ENCODE results near the gene TXN2. TPM values are rescaled to one million over a fixed set of nuclear protein-coding genes. Genes with fewer than 3 reads are reported as not detected.

Gene TXN2
- total and polyA plus RNA-seq, 2 donors (not counting 1 experiment from before 2014, with no cell fraction given): 39.6 to 54.6 TPM

GRCh38 chr22:36460202-36460601 is 21.2 kb downstream of the TXN2 start:
- no peaks in the 10 kb centered on the region for H3K27me3 Mint-ChIP-seq
- H3K4me3 ChIP-seq (ENCODE audit: control extremely low read depth in 1 of 5, extremely low read depth in 1 of 5, insufficient read depth in 1 of 5, low read depth in 2 of 5, low read length in 4 of 5): no peak overlapping the region
- no peak overlapping the region for H3K27ac Mint-ChIP-seq
- no peaks in the 10 kb centered on the region for H3K79me2 ChIP-seq (ENCODE audit: control insufficient read depth, insufficient read depth, low read length)
- H3K4me3 Mint-ChIP-seq: no peak overlapping the region
- TF ChIP-seq CTCF (IDR thresholded peaks at IDR 0.05) (no peak), EZH2 (IDR thresholded peaks at IDR 0.05; ENCODE audit: borderline replicate concordance, insufficient read depth, low read depth, low read length, poor library complexity, severe bottlenecking) (no peak)
- H3K9ac ChIP-seq (ENCODE audit: low read length): no peak overlapping the region
- intact Hi-C loops (cut with micrococcal nuclease): no loop called here
- H3K27me3 ChIP-seq (replicated peaks in 1 of 4; ENCODE audit: control extremely low read depth in 1 of 4, control insufficient read depth in 3 of 4, insufficient read depth in 4 of 4, low read length in 3 of 4): no peaks in the 10 kb centered on the region
- no peak overlapping the region for H2AFZ ChIP-seq (ENCODE audit: insufficient read depth, low read depth, low read length, poor library complexity, severe bottlenecking)
- no peak overlapping the region for H3K4me2 ChIP-seq (replicated peaks; ENCODE audit: low read depth, low read length, poor library complexity, severe bottlenecking)
- no peaks in the 10 kb centered on the region for H4K20me1 ChIP-seq (ENCODE audit: control insufficient read depth, insufficient read depth, low read length, poor library complexity, severe bottlenecking)
- ChIA-PET CTCF (interaction anchor here (2.8 kb wide), 1 partner anchor 159 kb away, joined by 8 read pairs; no protein-coding TSS in a partner anchor), POLR2A (no interaction called here)
- no peaks in the 10 kb centered on the region for H3K9me3 Mint-ChIP-seq (ENCODE audit: insufficient read depth)
- no peak overlapping the region for H3K27ac ChIP-seq (ENCODE audit: low read length in 2 of 2)
- WGBS (ENCODE audit: insufficient coverage): 71% methylated on average over 1 of the region's 8 CpGs
- peaks cover 8 to 11% of the 10 kb centered on the region in 2 donors for H3K4me1 ChIP-seq (ENCODE audit: control insufficient read depth in 2 of 2, insufficient read depth in 2 of 2, low read length in 2 of 2)
- H3K4me1 Mint-ChIP-seq: peaks cover 12% of the 10 kb centered on the region
- no peak for DNase-seq
- no peak for ATAC-seq (ENCODE audit: low read depth)
- H3K9me3 ChIP-seq (ENCODE audit: control extremely low read depth in 1 of 3, control insufficient read depth in 2 of 3, insufficient read depth in 1 of 3, low read length in 2 of 3): peaks cover 0 to 2% (median 0%) of the 10 kb centered on the region in 3 donors
- no peaks in the 10 kb centered on the region for H3K36me3 ChIP-seq (replicated peaks in 1 of 2; ENCODE audit: control extremely low read depth in 1 of 2, control insufficient read depth in 1 of 2, extremely low read depth in 1 of 2, insufficient read depth in 2 of 2, low read length in 1 of 2)

GRCh38 chr22:36457688-36458450 is 23.6 kb downstream of the TXN2 start:
- Histone ChIP-seq H3K27me3 (replicated peaks in 1 of 4; ENCODE audit: control extremely low read depth in 1 of 4, control insufficient read depth in 3 of 4, insufficient read depth in 4 of 4, low read length in 3 of 4) (no peaks in the 10 kb centered on the region), H3K79me2 (ENCODE audit: control insufficient read depth, insufficient read depth, low read length) (peaks cover 5% of the 10 kb centered on the region), H3K36me3 (replicated peaks in 1 of 2; ENCODE audit: control extremely low read depth in 1 of 2, control insufficient read depth in 1 of 2, extremely low read depth in 1 of 2, insufficient read depth in 2 of 2, low read length in 1 of 2) (no peaks in the 10 kb centered on the region), H3K4me2 (replicated peaks; ENCODE audit: low read depth, low read length, poor library complexity, severe bottlenecking) (no peak overlapping the region), H4K20me1 (ENCODE audit: control insufficient read depth, insufficient read depth, low read length, poor library complexity, severe bottlenecking) (no peaks in the 10 kb centered on the region), H2AFZ (ENCODE audit: insufficient read depth, low read depth, low read length, poor library complexity, severe bottlenecking) (no peak overlapping the region), H3K9me3 (ENCODE audit: control extremely low read depth in 1 of 3, control insufficient read depth in 2 of 3, insufficient read depth in 1 of 3, low read length in 2 of 3) (peaks cover 0 to 2% (median 0%) of the 10 kb centered on the region in 3 donors), H3K27ac (ENCODE audit: low read length in 2 of 2) (no peak overlapping the region), H3K4me3 (ENCODE audit: control extremely low read depth in 1 of 5, extremely low read depth in 1 of 5, insufficient read depth in 1 of 5, low read depth in 2 of 5, low read length in 4 of 5) (no peak overlapping the region), H3K9ac (ENCODE audit: low read length) (no peak overlapping the region), H3K4me1 (ENCODE audit: control insufficient read depth in 2 of 2, insufficient read depth in 2 of 2, low read length in 2 of 2) (peaks cover 24 to 32% of the 10 kb centered on the region in 2 donors)
- H3K4me3 Mint-ChIP-seq: no peak overlapping the region
- no peak overlapping the region for H3K27ac Mint-ChIP-seq
- intact Hi-C loops (cut with micrococcal nuclease): no loop called here
- ChIA-PET POLR2A (interaction anchor here (0.8 to 1.1 kb wide), 2 partner anchors 9 to 52 kb away, joined by 3 read pairs; no protein-coding TSS in a partner anchor), CTCF (interaction anchor here (0.7 to 6.7 kb wide), 5 partner anchors 12 to 156 kb away, joined by 3 to 33 read pairs (median 4); no protein-coding TSS in a partner anchor)
- DNase-seq: no peak
- no peak for ATAC-seq (ENCODE audit: low read depth)
- no peaks in the 10 kb centered on the region for H3K9me3 Mint-ChIP-seq (ENCODE audit: insufficient read depth)
- H3K4me1 Mint-ChIP-seq: peaks cover 23% of the 10 kb centered on the region
- no peaks in the 10 kb centered on the region for H3K27me3 Mint-ChIP-seq
- no peak for TF ChIP-seq EZH2 (IDR thresholded peaks at IDR 0.05; ENCODE audit: borderline replicate concordance, insufficient read depth, low read depth, low read length, poor library complexity, severe bottlenecking)
- TF ChIP-seq CTCF (IDR thresholded peaks at IDR 0.05): no peak
- WGBS (ENCODE audit: insufficient coverage): 75% methylated on average over 13 of the region's 14 CpGs

All from B cell (primary cell).